Activated CD4-positive, alpha-beta T cell treated with anti-CD3 and anti-CD28 coated beads, Interleukin-2, amount 50 U/mL, for 4 hours (primary cell): ENCODE results near the gene TAF1D.

Experiments
- DNase-seq, 2 experiments: peaks; one replicate each; pipeline ENCODE4 v3.0.0-alpha.2; 2020

The TAF1D gene

DNA sequence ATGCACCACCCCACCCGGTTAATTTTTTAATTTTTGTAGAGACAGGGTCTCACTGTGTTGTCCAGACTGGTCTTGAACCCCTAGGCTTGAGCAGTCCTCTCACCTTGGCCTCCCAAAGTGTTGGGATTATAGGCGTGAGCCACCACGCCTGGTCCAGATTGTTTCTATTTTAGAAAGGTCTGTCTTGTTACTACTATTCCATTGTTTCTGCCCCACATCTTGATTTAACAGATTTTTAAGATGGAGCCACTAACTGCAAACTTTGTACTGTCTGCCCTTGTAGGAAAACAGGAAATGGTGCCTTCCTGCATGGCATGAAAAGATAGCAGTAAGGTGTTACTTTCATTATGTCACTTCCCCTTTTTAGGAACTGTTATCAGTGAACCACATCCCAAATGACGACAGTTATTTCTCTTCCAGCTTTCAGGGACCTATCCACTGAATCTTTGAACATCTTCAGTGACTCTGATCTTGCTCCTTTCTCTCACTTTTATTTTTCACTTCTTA is 23.2 kb downstream of the TAF1D start:
- no peak for DNase-seq

DNA sequence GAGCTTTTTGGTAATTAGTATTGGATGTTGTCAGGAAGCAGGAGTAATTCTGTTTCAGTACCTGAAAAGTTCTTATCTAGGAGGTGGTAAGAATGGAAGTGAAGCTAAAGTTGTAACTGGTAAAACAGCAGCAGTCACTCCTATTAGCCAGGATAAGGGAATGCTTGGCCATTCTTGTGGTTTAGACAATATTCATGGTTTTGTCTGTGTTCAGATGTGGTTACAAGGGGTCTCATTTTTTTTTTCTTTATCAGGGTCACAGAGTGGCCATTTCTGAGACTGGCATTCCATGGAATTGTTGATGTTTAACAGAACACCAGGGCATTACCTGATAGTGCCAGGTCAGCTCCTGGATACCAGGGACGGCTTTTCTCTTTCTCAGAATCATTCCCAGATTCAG is 23.8 kb downstream of the TAF1D start:
- no peak for DNase-seq

DNA sequence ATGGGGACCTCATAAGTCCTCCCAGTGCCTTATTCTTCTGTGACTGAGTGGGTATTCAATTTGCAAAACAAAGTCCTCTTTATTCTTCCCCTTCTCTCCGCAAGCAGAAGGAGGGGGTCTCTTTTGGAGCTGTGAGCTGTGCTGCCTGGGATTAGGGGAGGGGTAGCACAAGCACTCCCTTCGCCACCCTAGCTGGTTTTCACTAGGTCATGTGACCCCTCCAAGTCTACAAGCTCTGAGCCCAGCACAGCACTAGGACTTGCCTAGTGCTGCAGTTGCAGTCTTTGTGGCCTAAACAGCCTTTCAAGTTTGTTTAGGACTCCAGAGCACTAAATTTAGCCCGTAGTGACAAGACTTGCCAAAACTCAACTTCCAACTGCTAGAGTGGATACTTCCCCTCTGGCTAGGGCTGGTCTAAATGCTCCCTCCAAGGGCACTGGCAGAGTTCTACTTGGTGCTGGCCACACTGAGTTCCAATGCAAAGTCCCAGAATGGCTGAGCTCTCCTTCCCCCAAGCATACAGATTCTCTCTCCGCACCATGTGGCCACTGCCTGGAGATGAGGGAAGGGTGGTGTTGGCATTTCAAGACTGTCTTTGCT is 25.4 kb downstream of the TAF1D start:
- no peak for DNase-seq

DNA sequence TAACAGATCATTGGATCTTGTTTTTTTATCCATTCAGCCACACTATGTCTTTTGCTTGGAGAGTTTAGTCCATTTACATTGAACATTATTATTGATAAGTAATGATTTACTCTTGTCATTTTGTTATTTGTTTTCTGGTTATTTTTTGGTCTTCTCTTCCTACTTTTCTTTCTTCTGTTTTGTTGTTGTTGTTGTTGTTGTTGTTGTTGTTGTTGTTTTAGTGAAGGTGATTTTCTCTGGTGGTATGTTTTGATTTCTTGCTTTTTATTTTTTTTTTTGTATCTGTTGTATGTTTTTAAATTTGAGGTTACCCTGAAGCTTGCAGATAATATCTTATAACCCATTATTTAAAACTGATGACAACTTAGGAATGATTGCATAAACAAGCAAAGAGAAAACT is 28.6 kb downstream of the TAF1D start:
- DNase-seq, result no peak

DNA sequence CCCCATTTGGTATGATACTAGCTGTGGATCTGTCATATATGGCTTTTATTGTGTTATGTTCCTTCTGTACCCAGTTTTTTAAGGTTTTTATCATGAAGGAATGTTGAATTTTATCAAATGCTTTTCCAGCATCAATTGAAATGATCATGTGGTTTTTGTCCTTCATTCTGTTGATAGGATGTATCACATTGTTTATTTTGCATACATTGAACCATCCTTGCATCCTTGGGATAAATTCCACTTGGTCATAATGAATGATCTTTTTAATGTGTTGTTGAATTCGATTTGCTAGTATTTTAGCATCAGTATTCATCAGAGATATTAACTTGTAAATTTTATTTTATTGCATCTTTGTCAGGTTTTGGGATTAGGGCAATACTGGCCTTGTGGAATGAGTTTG is 31.1 kb downstream of the TAF1D start:
- no peak for DNase-seq

DNA sequence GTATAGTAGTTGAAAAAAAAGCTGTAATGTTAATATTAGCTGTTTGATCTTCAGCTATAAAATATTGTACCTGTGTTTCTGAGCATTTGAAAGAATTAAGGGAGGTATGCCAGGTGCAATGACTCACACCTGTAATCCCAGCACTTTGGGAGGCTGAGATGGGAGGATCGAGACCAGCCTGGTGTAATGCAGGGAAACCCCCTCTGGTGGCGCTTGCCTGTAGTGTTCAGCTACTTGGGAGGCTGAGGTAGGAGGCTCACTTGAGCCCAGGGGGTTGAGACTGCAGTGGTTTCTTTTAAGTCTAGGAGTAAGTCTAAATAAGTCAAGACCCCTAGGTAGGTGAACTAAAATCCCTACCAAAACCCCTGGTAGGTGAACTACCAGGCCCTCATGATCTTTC is 37.1 kb downstream of the TAF1D start:
- no peak for DNase-seq

DNA sequence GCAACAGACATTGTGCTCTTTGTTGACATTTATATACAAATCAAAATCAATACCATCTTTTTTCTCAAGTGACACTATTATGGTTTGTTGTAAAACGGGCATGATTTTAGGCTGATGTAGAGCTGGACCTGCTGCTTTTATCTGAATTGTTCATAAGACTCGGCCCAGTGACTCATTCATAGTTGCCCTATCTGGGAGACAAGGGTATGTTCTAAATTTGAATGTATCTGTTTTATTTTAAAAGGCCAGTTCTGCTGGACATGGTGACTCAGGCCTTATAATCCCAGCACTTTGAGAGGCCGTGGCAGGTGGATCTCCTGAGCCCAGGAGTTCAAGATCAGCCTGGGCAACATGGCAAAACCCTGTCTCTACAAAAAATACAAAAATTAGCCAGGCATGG is 40.5 kb downstream of the TAF1D start:
- no peak for DNase-seq

DNA sequence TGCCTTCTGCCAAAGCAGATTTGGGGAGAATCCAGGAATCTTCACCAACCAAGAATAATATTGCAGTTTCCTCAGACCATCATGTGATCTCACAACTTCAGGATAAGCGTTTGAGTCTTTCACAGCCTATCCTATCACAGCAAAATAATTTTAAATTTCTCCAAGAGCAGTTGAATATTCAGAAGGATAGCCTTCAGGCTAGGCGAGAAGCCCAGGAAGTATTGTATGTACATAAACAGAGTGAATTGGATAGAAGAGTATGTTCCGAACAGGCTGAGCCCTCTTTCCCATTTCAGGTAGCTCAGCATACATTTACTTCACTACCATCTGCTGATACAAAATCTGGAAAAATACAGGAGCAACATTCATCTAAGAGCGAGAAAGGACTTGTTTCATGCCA is 43.7 kb downstream of the TAF1D start:
- DNase-seq, result no peak

DNA sequence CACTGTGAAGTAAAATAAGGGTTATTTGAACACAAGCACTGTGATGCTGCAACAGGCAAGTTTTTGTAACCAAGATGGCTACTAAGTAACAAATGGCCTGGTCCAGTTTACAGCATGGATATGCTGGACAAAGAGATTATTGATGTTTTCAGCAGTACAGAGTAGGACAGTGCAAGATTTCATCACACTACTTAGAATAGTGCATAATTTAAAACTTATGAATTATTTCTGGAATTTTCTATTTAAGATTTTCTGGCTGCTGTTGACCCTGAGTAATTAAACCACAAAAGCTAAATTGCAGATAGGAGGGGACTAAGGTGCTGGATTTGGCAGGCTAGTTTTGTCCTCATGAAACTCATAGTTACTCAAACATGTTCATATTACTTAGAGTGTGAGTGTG is 46.7 kb downstream of the TAF1D start:
- no peak for DNase-seq

DNA sequence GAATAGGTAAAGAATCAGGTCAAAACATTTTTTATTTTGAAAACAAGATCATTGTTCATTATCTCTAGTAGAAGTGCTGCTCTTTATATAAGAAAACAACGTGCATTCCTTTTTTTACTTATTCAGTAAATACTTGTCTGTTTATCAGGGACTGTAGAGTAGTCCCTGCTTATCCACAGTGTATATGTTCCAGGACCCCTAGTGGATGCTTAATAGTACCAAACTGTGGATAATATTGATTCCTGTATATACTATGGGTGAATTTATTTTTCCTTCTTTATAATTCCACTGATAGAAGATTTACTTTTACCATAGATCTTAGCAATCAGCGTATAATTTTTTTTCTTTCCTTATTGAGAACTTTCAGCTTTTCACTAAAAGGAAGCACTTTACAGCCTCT is 47.2 kb downstream of the TAF1D start:
- DNase-seq, result no peak

DNA sequence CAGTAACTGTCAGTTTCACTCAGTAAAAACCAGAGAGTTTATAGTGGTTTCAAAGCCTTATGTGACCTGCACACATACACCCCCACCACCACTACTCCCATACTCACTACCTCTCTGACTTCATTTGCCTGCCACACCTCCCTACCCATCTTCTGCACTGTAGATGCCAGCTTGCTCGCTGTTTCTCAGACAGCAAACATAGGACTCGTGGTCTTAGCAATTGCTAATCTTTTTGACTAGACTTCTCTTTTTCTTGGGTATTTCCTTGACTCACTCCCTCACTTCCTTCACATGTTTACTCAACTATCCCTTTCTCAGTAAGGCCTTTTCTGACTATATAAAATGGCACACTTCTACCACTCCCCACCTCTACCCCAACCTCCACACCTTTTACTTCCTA is 52.1 kb downstream of the TAF1D start:
- DNase-seq, result no peak

DNA sequence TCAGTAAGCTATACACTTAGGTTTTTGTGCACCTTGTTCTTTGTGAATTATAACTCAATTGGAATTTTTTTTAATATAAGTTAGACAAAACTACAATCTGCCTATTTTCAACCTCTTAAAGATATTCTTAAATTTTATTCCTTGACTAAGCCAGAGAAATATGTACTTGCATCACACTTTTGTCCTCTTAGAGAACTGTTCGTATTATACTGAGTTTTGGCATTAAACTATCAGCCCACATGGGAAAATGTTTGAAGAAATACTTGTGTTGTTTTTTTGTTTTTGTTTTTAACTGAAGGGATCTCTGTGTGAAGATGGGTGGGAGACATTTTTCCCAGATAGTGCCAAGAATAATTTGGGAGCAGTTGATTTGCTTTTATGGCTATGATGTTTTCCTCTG is 54.5 kb downstream of the TAF1D start:
- DNase-seq, result no peak

DNA sequence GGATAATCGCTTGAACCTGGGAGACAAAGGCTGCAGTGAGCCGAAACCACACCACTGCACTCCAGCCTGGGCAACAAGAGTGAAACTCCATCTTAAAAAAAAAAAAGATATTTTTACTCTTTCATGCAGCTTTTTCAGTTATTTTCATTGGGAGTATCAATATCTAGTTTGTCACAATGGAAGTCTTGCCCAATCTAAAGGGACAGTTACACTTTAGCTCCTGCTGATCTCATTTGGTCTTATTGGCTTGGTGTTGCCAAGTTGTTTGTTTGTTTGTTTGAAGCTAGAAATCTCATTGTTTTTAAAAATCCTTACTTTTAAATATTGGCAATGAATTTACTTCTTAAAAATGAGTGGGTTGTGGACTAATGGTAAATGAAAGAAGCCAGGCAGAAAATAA is 55.1 kb downstream of the TAF1D start:
- no peak for DNase-seq
